ENCODE data around the gene FAM13C.

GRCh38 chr10:59310324-59310914 lies 51.9 kb downstream of the FAM13C start:
- TF ChIP-seq POLR2A (IDR thresholded peaks at IDR 0.05) (no peak), CTCF (IDR thresholded peaks at IDR 0.05) (no peak)
